HepG2 (cell line): ENCODE measurements around the gene PCSK6. TPM values are rescaled to one million over a fixed set of nuclear protein-coding genes. Genes with fewer than 3 reads are reported as not detected.

ENCODE experiments used
- ATAC-seq: fragments of 200-7000 bp; cut with Tn5 transposase; 3 replicates; pipeline ENCODE4 v1.9.1; 2020; ENCODE audit warnings: mild to moderate bottlenecking, moderate library complexity
- BruUV-seq: library from RNA; stranded (reverse); fragments of 400-500 nt; replicated peaks from 2 replicates; lab custom pipeline; 2021; lab: Mats Ljungman, UMichigan
- CTCF ChIA-PET: fragments of 300-600 bp; formaldehyde crosslinking; extraction: SDS; loops from one replicate; lab custom pipeline; 2021; ENCODE audit warnings: low total read pairs, inconsistent platforms, low intra/inter-chr PET ratio; lab: Yijun Ruan, JAX
- POLR2A ChIA-PET: fragments of 350-600 bp; sonication (Branson Sonifier 250); formaldehyde crosslinking; loops from one replicate; lab custom pipeline; 2020; ENCODE audit warnings: antibody characterized with exemption, inconsistent platforms; lab: Yijun Ruan, JAX
- DNase-seq: peaks from one replicate; pipeline ENCODE4 v3.0.0-alpha.2; 2015; ENCODE audit warnings: low spot score
- FAIRE-seq: peaks from 3 replicates; lab custom pipeline; 2011; peaks lifted over from hg19 to GRCh38; lab: Jason Lieb, UNC
- H2AFZ ChIP-seq: one replicate; pipeline ENCODE4 v1.6.1; 2011; ENCODE audit warnings: low read length, inconsistent platforms
- H3K27ac ChIP-seq: fragments of 300-600 bp; 3 replicates; pipeline ENCODE4 v1.8.0; 2011; ENCODE audit warnings: mixed run types, mild to moderate bottlenecking, mixed read lengths, low read length, inconsistent platforms; ENCODE audit not compliant: insufficient read depth; ENCODE audit errors: extremely low read length
- H3K27me3 ChIP-seq, 2 experiments: fragments of 200-600 bp in 1 of 2; 2 replicates in 1 of 2; 3 replicates in 1 of 2; pipeline versions ENCODE4 v1.6.0 to v1.8.0; 2011; ENCODE audit warnings: low read length in 2 of 2, mild to moderate bottlenecking in 2 of 2, moderate library complexity in 2 of 2, inconsistent platforms in 1 of 2; ENCODE audit not compliant: insufficient read depth in 2 of 2, control insufficient read depth in 1 of 2
- H3K36me3 ChIP-seq, 2 experiments: fragments of 200-600 bp in 1 of 2; replicated peaks in 1 of 2; 2 replicates in 1 of 2; 3 replicates in 1 of 2; pipeline versions ENCODE4 v1.5.1 to v1.8.0; 2011; ENCODE audit warnings: low read length in 2 of 2, inconsistent platforms in 1 of 2; ENCODE audit not compliant: insufficient read depth in 2 of 2, control insufficient read depth in 1 of 2
- H3K4me1 ChIP-seq: 2 replicates; pipeline ENCODE4 v1.5.1; 2012; ENCODE audit warnings: low read length, inconsistent platforms; ENCODE audit not compliant: insufficient read depth
- H3K4me2 ChIP-seq: 2 replicates; pipeline ENCODE4 v1.6.0; 2011; ENCODE audit warnings: low read depth, low read length, inconsistent platforms
- H3K4me3 ChIP-seq, 3 experiments: fragments of 200-600 bp in 1 of 3; sonication (generic), shearing (Covaris generic) in 1 of 3; replicated peaks in 1 of 3; 2 replicates each; pipeline ENCODE4 v1.5.1; 2011 to 2016; ENCODE audit warnings: low read length in 3 of 3, inconsistent platforms in 2 of 3, low read depth in 2 of 3, mild to moderate bottlenecking in 2 of 3, control low read depth in 1 of 3, mixed read lengths in 1 of 3; ENCODE audit not compliant: insufficient read depth in 1 of 3
- H3K79me2 ChIP-seq: one replicate; pipeline ENCODE4 v1.6.1; 2011; ENCODE audit warnings: low read length, inconsistent platforms; ENCODE audit not compliant: insufficient read depth
- H3K9ac ChIP-seq: 2 replicates; pipeline ENCODE4 v1.6.0; 2011; ENCODE audit warnings: mild to moderate bottlenecking, low read depth, low read length, inconsistent platforms; ENCODE audit not compliant: insufficient read depth
- H3K9me3 ChIP-seq: 2 replicates; pipeline ENCODE4 v1.5.1; 2012; ENCODE audit warnings: mild to moderate bottlenecking, low read length
- H4K20me1 ChIP-seq: 2 replicates; pipeline ENCODE4 v1.6.0; 2011; ENCODE audit warnings: inconsistent platforms, mild to moderate bottlenecking, low read length, moderate library complexity; ENCODE audit not compliant: insufficient read depth
- ARNT ChIP-seq: fragments of 450-650 bp; IDR thresholded peaks from 2 replicates; pipeline ENCODE4 v1.6.1; 2017
- CERS6 ChIP-seq: sonication (generic); formaldehyde crosslinking; IDR thresholded peaks from 2 replicates; pipeline ENCODE4 v1.5.0; 2020; ENCODE audit warnings: missing genetic modification reagents
- HHEX ChIP-seq: IDR thresholded peaks from 2 replicates; pipeline ENCODE4 v1.6.1; 2016; ENCODE audit warnings: control low read depth
- HIC2 ChIP-seq: sonication (generic); formaldehyde crosslinking; IDR thresholded peaks from 2 replicates; pipeline ENCODE4 v1.9.0; 2022; ENCODE audit warnings: low read depth, missing genetic modification reagents
- IKZF1 ChIP-seq: fragments of 450-650 bp; IDR thresholded peaks from 2 replicates; pipeline ENCODE4 v1.7.1; 2016
- NFKB2 ChIP-seq: sonication (generic); formaldehyde crosslinking; IDR thresholded peaks from 2 replicates; pipeline ENCODE4 v1.4.0; 2020; ENCODE audit warnings: missing genetic modification reagents, borderline replicate concordance
- SETDB1 ChIP-seq: sonication (generic); formaldehyde crosslinking; IDR thresholded peaks from 2 replicates; pipeline ENCODE4 v1.5.1; 2020; ENCODE audit warnings: missing genetic modification reagents, mild to moderate bottlenecking, borderline replicate concordance
- TP53 ChIP-seq: sonication (generic); formaldehyde crosslinking; conservative IDR thresholded peaks from 2 replicates; pipeline ENCODE4 v1.4.0; 2020; ENCODE audit warnings: missing genetic modification reagents
- ZNF138 ChIP-seq: sonication (generic); formaldehyde crosslinking; IDR thresholded peaks from 2 replicates; pipeline ENCODE4 v1.5.0; 2020; ENCODE audit warnings: mild to moderate bottlenecking, low read depth, missing genetic modification reagents
- ZNF33B ChIP-seq: sonication (generic); formaldehyde crosslinking; IDR thresholded peaks from 2 replicates; pipeline ENCODE4 v1.5.1; 2020; ENCODE audit warnings: mild to moderate bottlenecking, missing genetic modification reagents
- ZNF512 ChIP-seq: sonication (generic); formaldehyde crosslinking; IDR thresholded peaks from 2 replicates; pipeline ENCODE4 v1.4.0; 2020; ENCODE audit warnings: mild to moderate bottlenecking, missing genetic modification reagents
- WGBS: methylation state at CpG from one replicate; pipeline ENCODE4 v1.1.6; 2017; ENCODE audit warnings: low lambda C conversion rate; 5-methylcytosine and 5-hydroxymethylcytosine counted together
- in situ Hi-C: cut with HindIII; loops from 2 replicates; pipeline ENCODE4 v1.10.0; 2017; ENCODE audit warnings: low pct_unique_long_range_greater_than_20kb; ENCODE audit not compliant: extremely low pct_ligation_motif_present
- intact Hi-C: fragments of 100-400 bp; cut with micrococcal nuclease; formaldehyde crosslinking; loops from one replicate; pipeline ENCODE4 v1.10.0; 2022; ENCODE audit not compliant: unreplicated experiment
- polyA plus RNA-seq, 8 experiments: library from polyadenylated mRNA; depleted of rRNA in 3 of 8; stranded (reverse) in 7 of 8; unstranded in 1 of 8; fragments of >200 nt; fragmentation: Illumina TruSeq in 4 of 8; extraction: Trizol in 4 of 8; gene quantifications; 2 replicates each; pipeline versions ENCODE4 v1.2.1 to v1.2.3, GENCODE V29; 2011 to 2016; ENCODE audit warnings: low read depth in 4 of 8, missing spikeins in 1 of 8, mixed read lengths in 1 of 8; ENCODE audit not compliant: insufficient read depth in 1 of 8
- total RNA-seq, 5 experiments: library from RNA; depleted of rRNA; stranded (reverse); fragments of >200 nt; fragmentation: Illumina TruSeq; extraction: Trizol; gene quantifications; 2 replicates each; pipeline ENCODE4 v1.2.3, GENCODE V29; 2016; ENCODE audit warnings: low read depth in 1 of 5
- TF ChIP-seq, protein P1 (sequence below): sonication (generic); formaldehyde crosslinking; IDR thresholded peaks from 2 replicates; pipeline ENCODE4 v1.5.0; 2020; ENCODE audit warnings: missing genetic modification reagents

PCSK6 gene
- total and polyA plus RNA-seq, 2 of the 13 experiments (the other 11 are each of a cell fraction or from before 2014, with no cell fraction given): 56.5 to 155 TPM

GRCh38 chr15:101390462-101390861 lies 99.0 kb downstream of the PCSK6 start (continued):
- TF ChIP-seq ARNT (no peak), TP53 (CRISPR knock-in tag) (no peak), ZNF138 (no peak), HIC2 (CRISPR knock-in tag) (no peak), ZNF33B (CRISPR knock-in tag) (no peak), CERS6 (CRISPR knock-in tag) (no peak), NFKB2 (no peak)
- TF ChIP-seq, protein P1, sequence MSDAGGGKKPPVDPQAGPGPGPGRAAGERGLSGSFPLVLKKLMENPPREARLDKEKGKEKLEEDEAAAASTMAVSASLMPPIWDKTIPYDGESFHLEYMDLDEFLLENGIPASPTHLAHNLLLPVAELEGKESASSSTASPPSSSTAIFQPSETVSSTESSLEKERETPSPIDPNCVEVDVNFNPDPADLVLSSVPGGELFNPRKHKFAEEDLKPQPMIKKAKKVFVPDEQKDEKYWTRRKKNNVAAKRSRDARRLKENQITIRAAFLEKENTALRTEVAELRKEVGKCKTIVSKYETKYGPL (CRISPR knock-in tag): no peak

DNA sequence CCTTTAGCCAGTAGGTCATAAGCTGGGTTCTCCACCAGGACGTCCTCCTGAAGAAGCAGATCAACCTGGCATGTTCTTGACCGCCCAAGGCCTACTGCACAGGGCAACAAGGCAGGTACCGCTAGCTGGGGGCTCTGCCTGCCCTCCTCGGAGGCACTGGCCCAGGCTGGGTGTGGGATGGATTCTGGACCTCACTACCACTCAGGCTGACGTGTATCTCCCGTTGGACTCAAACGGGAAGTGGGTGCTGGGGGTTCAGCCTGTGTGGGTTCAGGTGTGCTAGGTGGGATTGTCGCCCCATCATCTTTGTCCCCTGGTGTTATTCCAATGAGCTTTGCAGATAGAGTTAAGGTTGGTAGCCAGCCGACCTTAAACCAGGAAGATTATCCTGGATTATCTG lies 99.4 kb downstream of the PCSK6 start:
- no peak for FAIRE-seq
- no peak overlapping the region for H3K4me2 ChIP-seq
- H3K9me3 ChIP-seq: no peaks in the 10 kb centered on the region
- H2AFZ ChIP-seq: no peak overlapping the region
- H3K27ac ChIP-seq: no peak overlapping the region
- H3K79me2 ChIP-seq: no peaks in the 10 kb centered on the region
- no peak for TF ChIP-seq IKZF1
- TF ChIP-seq ZNF512: no peak
- TF ChIP-seq SETDB1 (CRISPR knock-in tag): no peak
- no peak for TF ChIP-seq HHEX (CRISPR knock-in tag)
- no peak; the same call in 2 of the 3 replicates for ATAC-seq
- peaks cover 34 to 99% of the 10 kb centered on the region in 2 experiments for H3K36me3 ChIP-seq
- H3K4me3 ChIP-seq: no peak overlapping the region
- 69% methylated on average over 4 of the region's 9 CpGs for WGBS
- ChIA-PET CTCF (no interaction called here), POLR2A (no interaction called here)
- no peak overlapping the region for H3K9ac ChIP-seq
- no peaks in the 10 kb centered on the region for H3K27me3 ChIP-seq
- intact Hi-C loops: no loop called here
- H3K4me1 ChIP-seq: no peaks in the 10 kb centered on the region
- in situ Hi-C loops: no loop called here
- H4K20me1 ChIP-seq: no peaks in the 10 kb centered on the region
- no TSS peak for BruUV-seq
- no peak for DNase-seq
